Measurements from ENCODE around the gene SEC14L5.

GRCh38 chr16:4910828-4911227, 47.3 kb upstream of the SEC14L5 start:
- TF ChIP-seq TAF1 (IDR thresholded peaks at IDR 0.05; ENCODE audit: low read depth): no peak
- TF ChIP-seq EP300 (conservative IDR thresholded peaks at IDR 0.05; ENCODE audit: poor library complexity, severe bottlenecking): no peak
- TF ChIP-seq POLR2AphosphoS5 (IDR thresholded peaks at IDR 0.05): no peak
- no peak for TF ChIP-seq EZH2 (IDR thresholded peaks at IDR 0.05; ENCODE audit: borderline replicate concordance, insufficient read depth, low read length, poor library complexity, severe bottlenecking)
- no peak for TF ChIP-seq CTCF (IDR thresholded peaks at IDR 0.05; ENCODE audit: poor library complexity, severe bottlenecking)
- TF ChIP-seq SMC3 (conservative IDR thresholded peaks at IDR 0.05; ENCODE audit: poor library complexity): no peak
- TF ChIP-seq, protein P1, sequence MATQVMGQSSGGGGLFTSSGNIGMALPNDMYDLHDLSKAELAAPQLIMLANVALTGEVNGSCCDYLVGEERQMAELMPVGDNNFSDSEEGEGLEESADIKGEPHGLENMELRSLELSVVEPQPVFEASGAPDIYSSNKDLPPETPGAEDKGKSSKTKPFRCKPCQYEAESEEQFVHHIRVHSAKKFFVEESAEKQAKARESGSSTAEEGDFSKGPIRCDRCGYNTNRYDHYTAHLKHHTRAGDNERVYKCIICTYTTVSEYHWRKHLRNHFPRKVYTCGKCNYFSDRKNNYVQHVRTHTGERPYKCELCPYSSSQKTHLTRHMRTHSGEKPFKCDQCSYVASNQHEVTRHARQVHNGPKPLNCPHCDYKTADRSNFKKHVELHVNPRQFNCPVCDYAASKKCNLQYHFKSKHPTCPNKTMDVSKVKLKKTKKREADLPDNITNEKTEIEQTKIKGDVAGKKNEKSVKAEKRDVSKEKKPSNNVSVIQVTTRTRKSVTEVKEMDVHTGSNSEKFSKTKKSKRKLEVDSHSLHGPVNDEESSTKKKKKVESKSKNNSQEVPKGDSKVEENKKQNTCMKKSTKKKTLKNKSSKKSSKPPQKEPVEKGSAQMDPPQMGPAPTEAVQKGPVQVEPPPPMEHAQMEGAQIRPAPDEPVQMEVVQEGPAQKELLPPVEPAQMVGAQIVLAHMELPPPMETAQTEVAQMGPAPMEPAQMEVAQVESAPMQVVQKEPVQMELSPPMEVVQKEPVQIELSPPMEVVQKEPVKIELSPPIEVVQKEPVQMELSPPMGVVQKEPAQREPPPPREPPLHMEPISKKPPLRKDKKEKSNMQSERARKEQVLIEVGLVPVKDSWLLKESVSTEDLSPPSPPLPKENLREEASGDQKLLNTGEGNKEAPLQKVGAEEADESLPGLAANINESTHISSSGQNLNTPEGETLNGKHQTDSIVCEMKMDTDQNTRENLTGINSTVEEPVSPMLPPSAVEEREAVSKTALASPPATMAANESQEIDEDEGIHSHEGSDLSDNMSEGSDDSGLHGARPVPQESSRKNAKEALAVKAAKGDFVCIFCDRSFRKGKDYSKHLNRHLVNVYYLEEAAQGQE (IDR thresholded peaks at IDR 0.05; ENCODE audit: borderline replicate concordance): no peak

All from neural cell (in vitro differentiated cells).